ENCODE measurements around the gene BLMH. TPM values are rescaled to one million over a fixed set of nuclear protein-coding genes. Genes with fewer than 3 reads are reported as not detected.

The BLMH gene
- total and polyA plus RNA-seq, 2 donors from 2014 or later: 30.5 to 32.5 TPM

DNA sequence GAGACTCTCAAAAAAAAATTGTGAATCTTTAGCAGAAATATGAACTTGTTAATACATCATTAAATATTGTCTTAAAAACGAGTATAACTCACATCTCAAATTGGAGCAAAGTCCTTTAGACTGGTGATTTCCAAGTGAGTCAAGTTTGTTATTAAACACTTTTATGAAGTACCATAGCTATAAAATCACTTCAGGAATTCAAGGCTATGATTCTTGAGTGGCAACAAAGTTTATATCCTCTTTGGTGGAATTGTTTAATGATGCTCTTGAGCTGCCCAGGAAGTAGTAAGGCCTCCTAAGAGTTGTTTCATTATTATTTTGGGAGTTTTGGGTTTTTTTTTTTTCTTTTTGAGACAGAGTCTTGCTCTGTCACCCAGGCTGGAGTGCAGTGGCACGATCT is 16.7 kb upstream of the BLMH start:
- no peak for FAIRE-seq

GRCh38 chr17:30304778-30305177 is 13.0 kb upstream of the BLMH start:
- no peaks in the 10 kb centered on the region for H3K27me3 ChIP-seq (ENCODE audit: control insufficient read depth, insufficient read depth, low read length)
- no peak for DNase-seq
- no peak overlapping the region for H3K9ac ChIP-seq (ENCODE audit: low read length in 3 of 3)
- H3K9me3 ChIP-seq (ENCODE audit: control insufficient read depth in 2 of 3, insufficient read depth in 1 of 3, low read length in 3 of 3): no peaks in the 10 kb centered on the region
- no peak overlapping the region for H3K27ac ChIP-seq (ENCODE audit: low read depth in 2 of 2, low read length in 2 of 2)
- no peak for FAIRE-seq
- TF ChIP-seq CTCF (IDR thresholded peaks at IDR 0.05; ENCODE audit: borderline replicate concordance, extremely low read depth, insufficient read depth): no peak
- no peaks in the 10 kb centered on the region for H3K36me3 ChIP-seq (ENCODE audit: control insufficient read depth in 2 of 3, insufficient read depth in 3 of 3, low read length in 3 of 3)
- H3K4me3 ChIP-seq (ENCODE audit: low read length in 3 of 3): no peak overlapping the region
- intact Hi-C loops (cut with DNase I): no loop called here
- no peaks in the 10 kb centered on the region for H3K4me1 ChIP-seq (ENCODE audit: control insufficient read depth in 2 of 3, insufficient read depth in 2 of 3, low read depth in 1 of 3, low read length in 3 of 3)

More for the DNA sequence above, 16.7 kb upstream of the BLMH start:
- Histone ChIP-seq H3K4me3 (ENCODE audit: low read length in 3 of 3) (no peak overlapping the region), H3K36me3 (ENCODE audit: control insufficient read depth in 2 of 3, insufficient read depth in 3 of 3, low read length in 3 of 3) (no peaks in the 10 kb centered on the region), H3K27ac (ENCODE audit: low read depth in 2 of 2, low read length in 2 of 2) (no peak overlapping the region), H3K27me3 (ENCODE audit: control insufficient read depth, insufficient read depth, low read length) (no peaks in the 10 kb centered on the region), H3K4me1 (ENCODE audit: control insufficient read depth in 2 of 3, insufficient read depth in 2 of 3, low read depth in 1 of 3, low read length in 3 of 3) (no peaks in the 10 kb centered on the region), H3K9ac (ENCODE audit: low read length in 3 of 3) (no peak overlapping the region), H3K9me3 (ENCODE audit: control insufficient read depth in 2 of 3, insufficient read depth in 1 of 3, low read length in 3 of 3) (no peaks in the 10 kb centered on the region)
- no peak for DNase-seq
- intact Hi-C loops (cut with DNase I): no loop called here
- TF ChIP-seq CTCF (IDR thresholded peaks at IDR 0.05; ENCODE audit: borderline replicate concordance, extremely low read depth, insufficient read depth): no peak

DNA sequence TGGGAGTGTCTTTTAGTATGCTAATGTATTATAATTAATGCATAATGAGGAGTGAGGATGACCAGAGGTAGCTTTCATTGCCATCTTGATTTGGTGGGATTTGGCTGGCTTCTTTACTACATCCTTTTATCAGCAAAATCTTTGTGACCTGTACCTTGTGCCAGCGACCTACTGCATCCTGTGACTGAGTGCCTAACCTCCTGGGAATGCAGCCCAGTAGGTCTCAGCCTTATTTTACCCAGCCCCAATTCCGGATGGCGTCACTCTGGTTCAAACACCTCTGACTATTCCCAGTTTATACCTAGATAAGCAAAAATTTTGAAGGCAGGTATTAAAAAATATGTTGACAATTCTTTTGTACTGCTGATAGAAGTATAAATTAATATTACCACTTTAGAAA is 10.5 kb upstream of the BLMH start:
- intact Hi-C loops (cut with DNase I): no loop called here
- H3K9me3 ChIP-seq (ENCODE audit: control insufficient read depth in 2 of 3, insufficient read depth in 1 of 3, low read length in 3 of 3): no peaks in the 10 kb centered on the region
- H3K27me3 ChIP-seq (ENCODE audit: control insufficient read depth, insufficient read depth, low read length): no peaks in the 10 kb centered on the region
- FAIRE-seq (no peak), DNase-seq (no peak)
- no peak overlapping the region for H3K9ac ChIP-seq (ENCODE audit: low read length in 3 of 3)
- no peak overlapping the region for H3K4me3 ChIP-seq (ENCODE audit: low read length in 3 of 3)
- no peak overlapping the region for H3K27ac ChIP-seq (ENCODE audit: low read depth in 2 of 2, low read length in 2 of 2)
- no peaks in the 10 kb centered on the region for H3K4me1 ChIP-seq (ENCODE audit: control insufficient read depth in 2 of 3, insufficient read depth in 2 of 3, low read depth in 1 of 3, low read length in 3 of 3)
- H3K36me3 ChIP-seq (ENCODE audit: control insufficient read depth in 2 of 3, insufficient read depth in 3 of 3, low read length in 3 of 3): no peaks in the 10 kb centered on the region
- no peak for TF ChIP-seq CTCF (IDR thresholded peaks at IDR 0.05; ENCODE audit: borderline replicate concordance, extremely low read depth, insufficient read depth)

- H3K27ac ChIP-seq (ENCODE audit: low read depth in 2 of 2, low read length in 2 of 2): no peak overlapping the region
- H3K4me3 ChIP-seq (ENCODE audit: low read length in 3 of 3): no peak overlapping the region
- FAIRE-seq: no peak
- no peak for DNase-seq
- no peaks in the 10 kb centered on the region for H3K36me3 ChIP-seq (ENCODE audit: control insufficient read depth in 2 of 3, insufficient read depth in 3 of 3, low read length in 3 of 3)
- TF ChIP-seq CTCF (IDR thresholded peaks at IDR 0.05; ENCODE audit: borderline replicate concordance, extremely low read depth, insufficient read depth): no peak
- H3K9me3 ChIP-seq (ENCODE audit: control insufficient read depth in 2 of 3, insufficient read depth in 1 of 3, low read length in 3 of 3): no peaks in the 10 kb centered on the region
- no peaks in the 10 kb centered on the region for H3K27me3 ChIP-seq (ENCODE audit: control insufficient read depth, insufficient read depth, low read length)
- no peaks in the 10 kb centered on the region for H3K4me1 ChIP-seq (ENCODE audit: control insufficient read depth in 2 of 3, insufficient read depth in 2 of 3, low read depth in 1 of 3, low read length in 3 of 3)
- H3K9ac ChIP-seq (ENCODE audit: low read length in 3 of 3): no peak overlapping the region
- intact Hi-C loops (cut with DNase I): no loop called here
Measured at GRCh38 chr17:30300818-30301217, 9.1 kb upstream of the BLMH start.
